ENCODE data around the gene NCKAP5.

The NCKAP5 gene

DNA sequence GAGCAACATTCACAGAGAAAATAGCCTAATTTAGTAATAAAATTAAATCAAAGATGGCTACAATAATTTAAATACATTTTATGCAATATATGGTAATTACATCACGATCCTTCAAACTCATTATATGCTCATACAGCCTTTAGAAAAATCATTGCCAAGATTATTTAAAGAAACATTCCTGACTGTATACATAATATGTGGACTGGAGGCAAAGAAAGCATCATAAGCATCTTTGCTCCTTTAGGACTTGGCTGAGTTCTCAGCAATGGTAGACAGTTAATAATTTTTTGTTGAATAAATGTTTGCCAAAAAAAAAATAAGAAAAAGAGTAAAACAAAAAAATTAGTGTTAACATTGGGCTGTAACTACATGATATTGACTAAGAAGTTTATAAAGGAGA, 26.9 kb downstream of the NCKAP5 start:
- Histone ChIP-seq H3K9me3 (ENCODE audit: insufficient read depth, low read length) (peaks cover 7% of the 10 kb centered on the region), H3K9ac (ENCODE audit: insufficient read length, low read depth) (no peak overlapping the region), H3K36me3 (ENCODE audit: insufficient read depth, insufficient read length, low read length) (no peaks in the 10 kb centered on the region), H3K4me1 (ENCODE audit: insufficient read depth, insufficient read length) (peaks cover 1% of the 10 kb centered on the region), H3K27me3 (ENCODE audit: insufficient read depth, insufficient read length) (no peaks in the 10 kb centered on the region), H3K4me3 (ENCODE audit: insufficient read length, low read depth) (no peak overlapping the region)
- DNase-seq (ENCODE audit: low read depth, low spot score): no peak
- TF ChIP-seq SUZ12 (IDR thresholded peaks at IDR 0.05; ENCODE audit: extremely low read depth, insufficient read depth, insufficient read length): no peak
- no peak for TF ChIP-seq ZNF274 (IDR thresholded peaks at IDR 0.05; ENCODE audit: low read depth, low read length)
- TF ChIP-seq YY1 (IDR thresholded peaks at IDR 0.05; ENCODE audit: insufficient read depth, insufficient read length): no peak

DNA sequence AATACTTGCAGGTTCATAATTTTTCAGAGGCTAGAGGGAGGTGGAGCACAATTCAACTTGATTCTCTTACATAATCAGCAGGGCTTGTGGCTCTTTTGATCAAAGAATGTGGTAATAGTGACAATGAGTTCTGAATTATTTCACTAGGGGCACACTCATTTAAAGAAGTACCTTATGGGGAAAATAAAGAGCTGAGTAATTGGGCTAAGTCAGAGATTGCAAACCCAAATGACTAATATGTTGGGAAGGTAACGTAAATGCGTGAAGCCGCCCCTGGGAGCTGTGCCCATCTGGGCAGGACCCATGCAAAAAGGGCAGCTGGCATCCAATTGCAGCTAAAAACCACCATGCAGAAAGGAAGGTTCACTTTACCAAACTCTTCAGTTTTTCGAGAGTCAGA, 35.3 kb downstream of the NCKAP5 start:
- Histone ChIP-seq H3K9me3 (ENCODE audit: insufficient read depth, low read length) (no peaks in the 10 kb centered on the region), H3K27me3 (ENCODE audit: insufficient read depth, insufficient read length) (no peaks in the 10 kb centered on the region), H3K9ac (ENCODE audit: insufficient read length, low read depth) (no peak overlapping the region), H3K36me3 (ENCODE audit: insufficient read depth, insufficient read length, low read length) (no peaks in the 10 kb centered on the region), H3K4me1 (ENCODE audit: insufficient read depth, insufficient read length) (no peaks in the 10 kb centered on the region), H3K4me3 (ENCODE audit: insufficient read length, low read depth) (no peak overlapping the region)
- TF ChIP-seq SUZ12 (IDR thresholded peaks at IDR 0.05; ENCODE audit: extremely low read depth, insufficient read depth, insufficient read length): no peak
- no peak for TF ChIP-seq ZNF274 (IDR thresholded peaks at IDR 0.05; ENCODE audit: low read depth, low read length)
- no peak for TF ChIP-seq YY1 (IDR thresholded peaks at IDR 0.05; ENCODE audit: insufficient read depth, insufficient read length)
- DNase-seq (ENCODE audit: low read depth, low spot score): no peak

DNA sequence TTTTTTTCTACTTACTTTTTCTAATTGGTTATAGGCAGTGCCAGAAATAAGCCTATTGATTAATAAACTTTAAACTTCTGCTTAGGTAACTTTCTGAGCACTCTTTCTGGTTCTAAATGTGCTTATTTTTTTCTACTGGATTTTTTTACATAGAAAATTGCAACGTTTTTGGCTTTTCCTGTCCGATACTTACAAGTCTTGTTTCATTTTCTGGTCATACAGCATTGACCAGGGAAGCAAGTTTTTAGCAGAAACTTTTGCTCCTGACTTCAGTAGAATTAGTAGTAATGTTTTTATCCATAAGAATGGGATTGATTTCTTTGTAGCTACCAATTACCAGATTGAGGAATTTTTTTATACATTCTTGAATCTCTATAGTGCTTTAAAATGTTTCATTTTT, 36.9 kb downstream of the NCKAP5 start:
- H3K9ac ChIP-seq (ENCODE audit: insufficient read length, low read depth): no peak overlapping the region
- no peaks in the 10 kb centered on the region for H3K27me3 ChIP-seq (ENCODE audit: insufficient read depth, insufficient read length)
- no peak overlapping the region for H3K4me3 ChIP-seq (ENCODE audit: insufficient read length, low read depth)
- no peaks in the 10 kb centered on the region for H3K4me1 ChIP-seq (ENCODE audit: insufficient read depth, insufficient read length)
- no peaks in the 10 kb centered on the region for H3K36me3 ChIP-seq (ENCODE audit: insufficient read depth, insufficient read length, low read length)
- no peaks in the 10 kb centered on the region for H3K9me3 ChIP-seq (ENCODE audit: insufficient read depth, low read length)
- TF ChIP-seq YY1 (IDR thresholded peaks at IDR 0.05; ENCODE audit: insufficient read depth, insufficient read length) (no peak), SUZ12 (IDR thresholded peaks at IDR 0.05; ENCODE audit: extremely low read depth, insufficient read depth, insufficient read length) (no peak)
- no peak for DNase-seq (ENCODE audit: low read depth, low spot score)

DNA sequence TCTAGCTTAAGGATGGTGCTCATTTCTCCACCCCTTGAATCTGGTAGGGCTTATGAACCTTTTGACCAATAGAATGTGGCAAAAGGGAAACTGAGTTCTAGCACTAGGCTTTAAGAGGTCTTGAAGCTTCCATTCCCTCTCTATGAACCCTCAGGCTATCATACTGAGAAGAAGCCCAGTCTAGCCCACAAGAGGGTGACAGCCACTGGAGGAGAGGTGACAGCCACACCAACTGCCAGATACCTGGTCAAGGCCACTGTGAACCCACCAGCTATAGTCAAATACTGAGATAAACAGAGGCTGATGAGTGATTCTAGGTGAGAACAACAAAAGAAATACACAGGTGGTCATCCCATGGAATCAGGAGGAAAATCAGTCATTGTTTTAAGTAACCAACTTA, 37.6 kb downstream of the NCKAP5 start:
- TF ChIP-seq SUZ12 (IDR thresholded peaks at IDR 0.05; ENCODE audit: extremely low read depth, insufficient read depth, insufficient read length): no peak
- TF ChIP-seq ZNF274 (IDR thresholded peaks at IDR 0.05; ENCODE audit: low read depth, low read length): no peak
- no peak for TF ChIP-seq YY1 (IDR thresholded peaks at IDR 0.05; ENCODE audit: insufficient read depth, insufficient read length)

GRCh38 chr2:133526530-133527300, 41.5 kb downstream of the NCKAP5 start:
- Histone ChIP-seq H3K4me1 (ENCODE audit: insufficient read depth, insufficient read length) (no peaks in the 10 kb centered on the region), H3K9me3 (ENCODE audit: insufficient read depth, low read length) (no peaks in the 10 kb centered on the region), H3K27me3 (ENCODE audit: insufficient read depth, insufficient read length) (no peaks in the 10 kb centered on the region), H3K4me3 (ENCODE audit: insufficient read length, low read depth) (no peak overlapping the region), H3K36me3 (ENCODE audit: insufficient read depth, insufficient read length, low read length) (no peaks in the 10 kb centered on the region), H3K9ac (ENCODE audit: insufficient read length, low read depth) (no peak overlapping the region)
- TF ChIP-seq ZNF274 (IDR thresholded peaks at IDR 0.05; ENCODE audit: low read depth, low read length) (no peak), SUZ12 (IDR thresholded peaks at IDR 0.05; ENCODE audit: extremely low read depth, insufficient read depth, insufficient read length) (no peak), YY1 (IDR thresholded peaks at IDR 0.05; ENCODE audit: insufficient read depth, insufficient read length) (no peak)
- no peak for DNase-seq (ENCODE audit: low read depth, low spot score)

More for the DNA sequence above, 37.6 kb downstream of the NCKAP5 start:
- Histone ChIP-seq H3K4me3 (ENCODE audit: insufficient read length, low read depth) (no peak overlapping the region), H3K27me3 (ENCODE audit: insufficient read depth, insufficient read length) (no peaks in the 10 kb centered on the region), H3K4me1 (ENCODE audit: insufficient read depth, insufficient read length) (no peaks in the 10 kb centered on the region), H3K36me3 (ENCODE audit: insufficient read depth, insufficient read length, low read length) (no peaks in the 10 kb centered on the region), H3K9me3 (ENCODE audit: insufficient read depth, low read length) (no peaks in the 10 kb centered on the region), H3K9ac (ENCODE audit: insufficient read length, low read depth) (no peak overlapping the region)
- DNase-seq (ENCODE audit: low read depth, low spot score): no peak

DNA sequence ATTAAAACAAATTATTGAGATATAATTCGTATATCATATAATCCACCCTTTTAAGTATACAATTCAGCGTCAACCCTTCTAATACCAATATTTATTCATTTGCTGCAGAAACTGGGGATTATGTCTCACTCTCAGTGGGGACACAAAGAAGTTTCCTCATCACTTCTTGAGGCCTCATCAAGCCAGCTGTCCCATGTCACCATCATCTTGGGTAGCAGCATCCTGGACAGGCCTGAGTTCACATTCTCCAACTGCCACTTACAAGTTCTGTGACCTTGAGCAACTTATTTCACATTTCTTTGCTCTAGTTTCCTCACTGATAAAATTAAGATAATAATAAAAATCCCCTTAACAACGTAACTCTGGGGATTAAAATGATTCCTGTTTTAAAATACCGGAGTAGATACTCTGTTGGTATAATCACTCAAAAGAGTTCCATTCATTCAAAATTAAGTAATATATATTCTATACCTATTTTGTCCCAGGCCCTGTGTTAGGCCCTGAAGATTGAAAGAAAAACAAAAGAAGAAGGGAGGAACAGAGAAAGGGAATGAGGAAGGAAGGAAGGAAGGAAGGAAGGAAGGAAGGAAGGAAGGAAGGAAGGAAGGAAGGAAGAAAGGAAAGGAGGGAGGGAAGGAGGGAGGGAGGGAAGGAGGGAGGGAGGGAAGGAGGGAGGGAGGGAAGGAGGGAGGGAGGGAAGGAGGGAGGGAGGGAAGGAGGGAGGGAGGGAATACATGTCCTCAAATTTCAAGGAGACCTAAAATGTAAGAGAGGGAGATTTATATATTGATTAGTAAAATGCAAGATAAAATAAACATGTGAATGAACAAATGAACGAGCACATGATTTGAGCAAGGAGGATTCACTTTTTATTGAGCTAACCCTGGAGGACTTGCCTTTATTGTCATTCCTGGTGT, 42.4 kb downstream of the NCKAP5 start:
- no peak for DNase-seq (ENCODE audit: low read depth, low spot score)

DNA sequence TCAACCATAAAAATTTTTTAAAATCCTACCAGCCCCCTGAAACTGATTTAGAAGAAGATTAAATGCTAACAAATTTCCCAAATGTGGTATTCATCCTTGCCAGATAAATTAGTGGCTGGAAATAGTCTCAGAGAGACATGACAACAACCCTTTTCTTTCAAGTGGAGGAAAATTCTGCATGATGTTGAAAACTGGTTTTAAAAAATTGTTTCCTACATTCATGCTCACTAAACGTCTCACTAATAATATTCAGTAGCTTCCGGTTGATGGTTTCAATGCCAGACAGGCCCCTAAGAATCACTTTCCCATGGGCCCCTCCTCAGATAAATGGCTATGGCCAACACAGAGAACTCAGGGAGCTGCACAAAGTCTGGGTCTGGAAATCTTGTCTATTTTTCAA, 43.2 kb downstream of the NCKAP5 start:
- DNase-seq (ENCODE audit: low read depth, low spot score): no peak
- Histone ChIP-seq H3K9me3 (ENCODE audit: insufficient read depth, low read length) (no peaks in the 10 kb centered on the region), H3K4me1 (ENCODE audit: insufficient read depth, insufficient read length) (no peaks in the 10 kb centered on the region), H3K27me3 (ENCODE audit: insufficient read depth, insufficient read length) (no peaks in the 10 kb centered on the region), H3K36me3 (ENCODE audit: insufficient read depth, insufficient read length, low read length) (no peaks in the 10 kb centered on the region), H3K4me3 (ENCODE audit: insufficient read length, low read depth) (no peak overlapping the region), H3K9ac (ENCODE audit: insufficient read length, low read depth) (no peak overlapping the region)
- TF ChIP-seq YY1 (IDR thresholded peaks at IDR 0.05; ENCODE audit: insufficient read depth, insufficient read length): no peak
- no peak for TF ChIP-seq SUZ12 (IDR thresholded peaks at IDR 0.05; ENCODE audit: extremely low read depth, insufficient read depth, insufficient read length)
- TF ChIP-seq ZNF274 (IDR thresholded peaks at IDR 0.05; ENCODE audit: low read depth, low read length): no peak

More for the DNA sequence above, 42.4 kb downstream of the NCKAP5 start:
- no peaks in the 10 kb centered on the region for H3K36me3 ChIP-seq (ENCODE audit: insufficient read depth, insufficient read length, low read length)
- no peak overlapping the region for H3K4me3 ChIP-seq (ENCODE audit: insufficient read length, low read depth)
- H3K9me3 ChIP-seq (ENCODE audit: insufficient read depth, low read length): no peaks in the 10 kb centered on the region
- H3K27me3 ChIP-seq (ENCODE audit: insufficient read depth, insufficient read length): no peaks in the 10 kb centered on the region
- no peak for TF ChIP-seq ZNF274 (IDR thresholded peaks at IDR 0.05; ENCODE audit: low read depth, low read length)
- no peak for TF ChIP-seq YY1 (IDR thresholded peaks at IDR 0.05; ENCODE audit: insufficient read depth, insufficient read length)
- TF ChIP-seq SUZ12 (IDR thresholded peaks at IDR 0.05; ENCODE audit: extremely low read depth, insufficient read depth, insufficient read length): no peak
- no peak overlapping the region for H3K9ac ChIP-seq (ENCODE audit: insufficient read length, low read depth)
- no peaks in the 10 kb centered on the region for H3K4me1 ChIP-seq (ENCODE audit: insufficient read depth, insufficient read length)

Measured in NT2/D1 (cell line).